Skeletal muscle cell (primary cell): ENCODE results near the gene SMYD2.

ENCODE experiments used
- DNase-seq: peaks from one replicate; pipeline ENCODE4 v3.0.0-alpha.2; 2010; ENCODE audit warnings: low read depth
- H3K4me3 ChIP-seq: 2 replicates; pipeline ENCODE4 v1.5.1; 2011; ENCODE audit warnings: low read depth, mild to moderate bottlenecking, control low read depth, low read length, moderate library complexity

SMYD2 gene

GRCh38 chr1:214380396-214380795, 99.4 kb downstream of the SMYD2 start:
- no peak overlapping the region for H3K4me3 ChIP-seq
- no peak for DNase-seq

- DNase-seq, result no peak
- H3K4me3 ChIP-seq, result no peak overlapping the region
Measured at GRCh38 chr1:214380986-214381695, 100.2 kb downstream of the SMYD2 start.

GRCh38 chr1:214383381-214384372, 102.7 kb downstream of the SMYD2 start:
- no peak overlapping the region for H3K4me3 ChIP-seq
- no peak for DNase-seq

DNA sequence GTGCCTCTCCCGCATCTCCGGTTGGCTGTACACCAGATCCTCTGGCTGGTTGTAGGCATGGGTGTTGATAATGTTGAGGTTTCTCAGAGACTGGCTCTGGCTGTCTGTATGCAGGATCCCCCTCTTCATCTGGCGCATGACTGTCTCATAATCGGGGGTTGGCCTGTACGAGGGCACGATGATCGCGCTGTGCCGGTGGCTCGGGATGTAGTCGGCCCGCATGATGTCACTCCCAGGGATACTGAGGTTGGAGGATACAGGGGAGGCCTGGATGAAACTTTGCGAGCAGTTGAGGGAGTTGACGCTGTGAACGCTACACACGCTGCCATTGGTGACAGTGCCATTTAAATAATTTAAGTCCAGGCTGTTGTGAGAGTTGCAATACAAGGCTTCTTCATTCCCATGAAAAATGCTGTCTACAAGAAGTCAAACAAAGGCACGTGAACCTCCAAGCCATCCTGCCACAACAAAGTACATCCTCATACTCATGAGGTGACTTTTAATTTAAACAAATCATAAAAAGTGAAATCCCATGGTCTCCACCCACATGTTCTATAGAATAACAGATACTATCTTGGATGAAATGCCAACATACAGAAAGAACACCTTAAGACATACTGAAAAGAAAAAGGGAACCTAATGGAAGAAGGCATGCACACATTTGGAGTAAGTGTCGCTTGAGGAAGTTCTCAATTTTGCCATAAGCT, 103.6 kb downstream of the SMYD2 start:
- H3K4me3 ChIP-seq, result no peak overlapping the region

DNA sequence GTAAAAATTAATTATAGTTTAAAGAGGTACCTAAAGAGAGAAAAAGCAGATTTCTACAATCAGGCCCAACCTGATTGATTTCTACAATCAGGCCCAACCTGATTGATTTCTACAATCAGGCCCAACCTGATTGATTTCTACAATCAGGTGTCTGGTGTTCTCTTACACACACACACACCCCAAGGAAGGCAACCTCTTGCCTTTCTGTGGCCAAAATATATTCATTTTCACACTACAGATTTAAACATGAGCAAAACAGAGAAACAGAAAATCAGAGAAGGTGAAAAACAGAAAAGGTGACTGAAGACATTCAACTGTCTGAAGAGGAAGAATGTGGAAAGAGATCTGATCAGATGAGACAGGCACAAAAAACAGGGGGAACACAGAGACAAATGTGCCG, 104.5 kb downstream of the SMYD2 start:
- DNase-seq, result no peak
- no peak overlapping the region for H3K4me3 ChIP-seq

More for the DNA sequence above, 103.6 kb downstream of the SMYD2 start:
- no peak for DNase-seq

DNA sequence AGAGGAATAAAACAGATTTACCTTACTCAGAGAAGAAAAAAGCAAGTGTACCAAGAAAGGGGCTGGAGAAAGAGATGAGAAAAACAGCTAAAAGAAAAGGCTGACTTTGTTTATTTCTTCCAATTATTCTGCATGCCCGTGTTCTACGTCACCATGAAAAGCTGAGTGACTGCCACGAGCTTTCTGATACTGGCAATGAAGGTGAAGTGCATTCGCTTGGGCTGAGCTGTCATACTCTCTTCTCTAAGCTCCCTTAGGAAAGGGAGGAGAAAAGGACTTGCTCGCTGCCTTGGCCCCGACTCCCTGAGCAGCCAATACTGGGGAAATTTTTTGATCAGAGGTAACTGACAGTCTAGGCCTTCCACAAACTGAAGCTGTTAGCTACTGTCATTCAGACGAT, 105.4 kb downstream of the SMYD2 start:
- DNase-seq, result no peak
- no peak overlapping the region for H3K4me3 ChIP-seq
